Glomerular endothelial cell (primary cell): ENCODE measurements around the gene GPR156. TPM values are rescaled to one million over a fixed set of nuclear protein-coding genes. Genes with fewer than 3 reads are reported as not detected.
A peak's percentile ranks its signal among the peaks of the same experiment; 100 is the strongest.

ENCODE experiments used
- DNase-seq: peaks from one replicate; pipeline ENCODE4 v3.0.0-alpha.2; 2011; ENCODE audit warnings: low read depth, low spot score; ENCODE audit errors: extremely low read depth
- total RNA-seq: library from RNA; depleted of rRNA; stranded (reverse); fragments of >200 nt; gene quantifications from 2 replicates; pipeline ENCODE4 v1.2.3, GENCODE V29; 2015

Gene GPR156
- total RNA-seq, 1 donor from 2014 or later, result 0.76 TPM

DNA sequence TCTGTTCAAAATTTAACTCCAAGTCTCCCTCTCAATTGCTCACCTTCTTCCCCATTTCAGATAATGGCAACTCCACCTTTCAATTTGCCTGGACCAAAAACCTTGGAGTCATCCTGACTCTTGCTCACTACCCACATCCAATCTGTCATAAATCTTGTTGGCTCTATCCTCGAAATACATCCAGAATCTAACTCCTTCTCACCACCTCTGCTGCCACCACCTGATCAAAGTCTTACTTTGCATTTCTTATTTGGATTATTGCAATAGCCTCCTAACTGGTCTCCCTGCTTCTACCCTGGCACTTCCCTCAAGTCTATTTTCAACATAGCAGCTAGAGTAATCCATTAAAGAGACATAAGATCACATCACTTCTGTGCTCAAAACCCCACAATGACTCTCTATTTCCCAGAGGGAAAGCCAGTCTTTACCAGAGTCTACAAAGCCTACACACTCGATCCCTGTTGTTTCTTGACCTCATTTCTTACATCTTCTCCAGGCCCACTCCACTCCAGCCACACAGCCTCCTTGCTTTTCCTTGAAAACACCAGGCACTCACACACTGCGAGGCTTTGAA, 86.6 kb downstream of the GPR156 start:
- DNase-seq, result no peak

DNA sequence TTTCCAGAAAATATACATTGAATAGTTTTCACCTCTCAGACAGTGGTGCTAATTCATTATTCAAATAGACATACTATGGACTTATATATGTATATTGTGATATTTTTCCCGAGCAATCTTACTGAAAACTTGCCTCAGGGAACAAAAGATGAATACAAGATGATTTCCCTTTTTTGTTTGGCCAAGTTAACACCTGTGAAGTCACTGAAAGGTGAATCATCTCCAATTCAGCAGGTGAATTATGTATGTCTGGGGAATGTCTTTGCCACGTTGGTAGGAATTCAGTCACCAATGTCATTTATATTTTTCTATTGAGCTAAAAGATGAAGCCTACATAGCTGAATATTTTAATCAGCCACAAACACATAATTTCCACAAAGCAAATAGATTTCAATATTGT, 88.2 kb downstream of the GPR156 start:
- DNase-seq, result no peak

DNA sequence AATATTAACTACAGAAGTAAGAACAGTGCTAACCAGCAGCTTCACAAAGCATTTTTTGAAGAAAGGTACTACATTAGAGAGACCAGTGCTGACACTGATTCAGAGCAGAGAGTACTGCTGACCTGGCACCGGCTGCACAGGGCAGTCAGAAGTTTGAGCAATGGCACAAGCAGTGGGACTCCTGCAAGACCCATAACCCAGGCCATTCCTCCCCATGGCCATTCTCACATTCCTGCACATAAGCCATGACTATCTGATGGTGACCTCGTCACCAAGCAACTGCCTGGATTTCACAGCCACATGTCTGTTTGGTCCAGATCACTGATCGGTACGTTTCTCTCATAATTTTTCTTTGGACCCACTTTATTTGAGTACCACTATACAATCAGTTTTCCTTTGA, 88.7 kb downstream of the GPR156 start:
- DNase-seq, result no peak

GRCh38 chr3:120193554-120193953, 91.5 kb downstream of the GPR156 start:
- DNase-seq, result no peak

GRCh38 chr3:120192579-120192978, 92.4 kb downstream of the GPR156 start:
- DNase-seq, result no peak

GRCh38 chr3:120192159-120192558, 92.9 kb downstream of the GPR156 start:
- DNase-seq, result no peak

DNA sequence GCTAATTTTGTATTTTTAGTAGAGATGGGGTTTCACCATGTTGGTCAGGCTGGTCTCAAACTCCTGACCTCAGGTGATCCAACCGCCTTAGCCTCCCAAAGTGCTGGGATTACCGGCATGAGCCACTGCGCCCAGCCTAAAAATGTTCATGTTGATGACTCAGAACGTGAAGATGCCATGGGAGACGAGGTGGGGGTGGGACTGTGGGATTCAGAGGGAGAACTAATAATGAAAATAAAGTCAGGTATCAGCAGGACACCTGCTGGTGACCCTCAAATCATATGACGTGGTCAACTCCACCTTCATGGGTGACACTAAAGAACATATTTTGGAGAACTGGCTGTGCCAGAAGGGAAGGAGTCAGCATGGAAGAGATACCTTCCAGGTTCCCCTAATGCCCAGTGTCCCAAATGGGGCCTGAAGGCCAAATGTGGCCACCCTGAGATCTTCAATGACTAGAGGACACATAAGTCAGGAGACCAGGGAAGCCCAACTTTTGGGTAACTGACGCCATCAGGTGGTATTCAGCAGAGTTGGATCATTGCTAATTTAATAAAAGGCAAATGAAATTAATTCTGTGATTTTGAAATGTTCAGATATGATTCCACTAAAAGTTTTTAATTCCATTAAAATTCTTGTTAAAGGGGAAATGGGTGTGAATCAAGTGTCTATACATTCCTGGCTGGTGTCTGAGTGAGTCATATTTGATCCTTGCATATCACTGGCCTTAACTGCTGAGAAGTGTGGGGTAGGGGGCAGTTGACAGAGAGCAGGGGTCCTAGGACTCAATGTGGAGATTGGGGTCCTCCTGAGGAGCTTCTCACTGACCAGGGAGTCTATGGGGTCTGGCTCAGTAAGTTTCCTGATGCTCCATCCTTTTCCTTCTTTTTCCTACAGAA, 102.2 kb downstream of the GPR156 start:
- DNase-seq, result no peak

DNA sequence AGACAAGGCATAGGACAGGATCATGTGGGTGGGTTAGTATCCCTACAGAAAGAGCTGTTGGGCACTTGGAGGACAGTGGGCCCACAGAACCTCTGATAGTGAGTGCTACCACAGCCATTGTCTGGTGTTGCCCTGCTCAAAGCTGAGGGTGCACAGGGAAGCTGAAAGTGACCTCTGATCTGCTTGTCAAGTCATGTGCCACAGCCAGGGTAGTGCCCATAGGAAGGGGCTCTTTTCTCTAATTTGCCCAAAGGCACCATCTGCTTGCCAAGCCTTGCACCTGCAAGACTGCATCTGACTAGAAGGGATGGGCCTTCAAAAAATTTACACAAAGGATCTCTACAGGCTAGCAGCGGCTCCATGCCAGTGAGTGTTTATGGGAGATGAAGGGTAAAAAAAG, 103.4 kb downstream of the GPR156 start:
- DNase-seq, result no peak

- no peak for DNase-seq
These were observed 104.2 kb downstream of the GPR156 start for GRCh38 chr3:120180731-120181412.

DNA sequence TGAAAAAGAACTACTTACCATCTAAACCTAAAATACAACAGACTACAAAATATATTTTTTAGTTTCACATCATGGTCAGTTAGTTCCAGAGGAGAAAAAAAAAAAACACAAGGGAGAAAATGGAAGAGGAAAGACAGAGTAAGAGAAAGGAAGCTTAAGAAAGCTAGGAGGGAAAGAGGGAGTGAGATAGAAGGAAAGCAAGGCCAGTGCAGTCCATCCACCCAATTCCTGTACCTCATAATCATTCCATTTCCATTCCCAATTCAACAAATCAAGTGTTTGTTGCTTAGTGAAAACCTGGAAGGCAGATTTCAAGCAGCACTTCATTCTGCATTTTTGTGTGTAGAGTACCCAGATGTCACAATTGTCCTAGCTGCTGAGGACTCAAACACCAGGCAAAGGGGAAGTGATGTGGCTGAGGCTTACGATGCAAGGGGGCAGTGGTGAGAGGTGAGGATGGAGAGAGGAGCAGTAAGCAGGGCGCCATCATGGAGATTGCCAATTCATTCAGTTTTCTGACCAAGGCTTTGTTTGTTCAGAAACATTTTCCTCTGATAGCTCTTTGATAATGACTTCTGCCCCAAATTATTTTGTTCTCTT, 107.2 kb downstream of the GPR156 start:
- DNase-seq, result no peak

GRCh38 chr3:120177151-120177550, 107.9 kb downstream of the GPR156 start:
- peak; percentile 45 for DNase-seq

- no peak for DNase-seq
These were observed 110.0 kb downstream of the GPR156 start for GRCh38 chr3:120174811-120175539.

DNA sequence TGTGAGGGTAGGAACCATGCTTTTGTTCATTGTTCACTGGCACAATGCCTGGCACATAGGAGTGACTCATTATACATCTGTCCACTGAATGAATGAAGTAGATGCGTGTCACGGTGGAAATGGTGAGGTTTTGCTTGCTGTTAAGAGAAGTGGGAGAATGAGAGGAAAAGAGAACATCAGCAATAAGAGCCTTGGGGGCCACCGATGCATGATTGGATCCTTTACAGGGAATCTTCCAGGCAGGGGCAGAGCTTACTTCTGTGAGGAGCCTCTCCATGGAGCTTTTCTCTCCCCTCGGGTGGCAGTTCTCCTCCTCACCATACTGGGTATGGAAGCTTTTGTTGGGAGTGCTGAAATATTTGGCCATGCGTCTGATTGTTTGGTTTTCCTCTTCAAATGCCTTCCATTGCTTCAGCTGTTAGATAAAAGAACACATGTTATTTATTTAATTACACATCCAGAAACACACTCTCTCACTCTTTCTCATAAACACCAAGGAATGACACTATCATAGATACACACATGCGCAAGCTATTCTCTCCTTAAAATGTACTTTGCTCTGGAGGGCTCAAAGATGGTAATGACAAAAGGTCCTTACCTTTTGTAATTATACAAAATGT, 111.9 kb downstream of the GPR156 start:
- no peak for DNase-seq

DNA sequence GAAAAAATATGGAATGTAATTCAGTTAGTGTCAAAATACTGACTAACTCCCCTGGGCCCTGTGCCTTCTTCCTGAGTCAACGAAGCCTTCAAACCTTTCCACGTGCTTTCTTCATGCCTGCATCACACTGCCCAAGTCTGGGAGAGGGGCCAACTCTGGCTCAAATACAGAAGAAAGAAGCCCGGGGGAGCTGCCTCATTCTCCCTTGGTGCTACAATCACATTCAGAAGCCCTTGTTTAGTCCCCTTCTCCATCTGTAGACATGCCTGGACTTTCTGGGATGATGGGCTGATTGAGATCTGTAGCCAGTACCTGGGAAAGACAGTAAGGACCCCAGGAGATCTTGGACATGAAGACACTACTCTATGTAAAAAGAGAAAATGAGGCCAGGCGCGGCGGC, 113.0 kb downstream of the GPR156 start:
- DNase-seq, result no peak

DNA sequence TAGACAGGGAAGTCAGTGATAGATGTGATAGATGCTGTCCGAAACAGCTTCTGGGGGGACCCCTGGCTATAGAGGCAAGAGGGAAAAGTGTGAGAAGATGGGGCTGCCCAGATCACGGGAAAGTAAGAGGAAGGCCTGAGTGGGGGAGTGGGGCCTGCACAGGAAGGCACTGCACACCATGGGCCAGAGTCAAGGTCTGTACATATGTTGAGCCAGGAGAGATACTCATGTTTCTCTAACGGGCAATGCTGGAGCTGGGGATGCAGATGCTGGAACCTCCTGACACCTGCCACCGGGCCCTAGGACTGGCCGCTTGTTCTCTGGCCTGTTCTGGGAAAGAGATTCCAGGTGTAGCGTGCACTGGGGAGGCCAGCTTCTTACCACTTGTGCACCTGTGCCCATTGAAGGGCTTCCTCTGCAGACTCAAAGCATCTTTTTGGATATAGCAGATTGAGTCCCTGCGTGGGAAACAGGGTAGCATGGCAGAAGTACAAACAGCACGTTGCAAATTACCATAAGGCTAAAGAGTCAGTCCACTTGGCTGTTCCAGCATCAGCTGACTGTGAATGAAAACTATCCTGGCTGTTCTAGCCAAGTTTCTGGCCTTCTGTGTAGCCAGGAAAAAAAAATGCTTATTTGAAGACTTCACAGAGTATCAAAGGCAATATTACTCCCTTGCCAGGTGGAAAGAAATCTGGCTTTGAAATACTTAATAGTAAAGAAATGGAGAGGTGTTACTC, 113.7 kb downstream of the GPR156 start:
- no peak for DNase-seq

DNA sequence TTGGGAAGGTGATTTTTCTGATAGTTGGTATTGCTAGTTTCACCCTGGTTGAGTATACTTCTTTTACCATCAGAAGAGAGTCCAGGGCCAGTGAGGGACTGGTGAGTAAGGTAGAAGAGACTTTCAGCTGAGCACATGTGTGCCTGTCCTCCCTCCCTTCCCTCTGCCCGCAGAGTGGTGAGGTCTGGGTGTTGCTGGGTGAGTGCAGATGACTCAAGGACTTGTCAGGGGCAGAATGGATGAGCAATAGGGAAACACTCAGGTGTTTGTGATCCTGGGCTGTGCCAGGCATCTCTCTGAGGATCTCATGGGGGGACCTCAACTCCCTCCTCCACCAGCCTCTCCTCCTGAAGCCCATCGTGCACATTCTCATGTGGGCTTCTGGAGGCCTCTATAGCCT, 114.8 kb downstream of the GPR156 start:
- DNase-seq, result no peak

- DNase-seq, result no peak
These were observed 115.6 kb downstream of the GPR156 start for GRCh38 chr3:120169407-120169806.

- no peak for DNase-seq
These were observed 116.4 kb downstream of the GPR156 start for GRCh38 chr3:120168611-120169010.

GRCh38 chr3:120168038-120168437, 117.0 kb downstream of the GPR156 start:
- no peak for DNase-seq

DNA sequence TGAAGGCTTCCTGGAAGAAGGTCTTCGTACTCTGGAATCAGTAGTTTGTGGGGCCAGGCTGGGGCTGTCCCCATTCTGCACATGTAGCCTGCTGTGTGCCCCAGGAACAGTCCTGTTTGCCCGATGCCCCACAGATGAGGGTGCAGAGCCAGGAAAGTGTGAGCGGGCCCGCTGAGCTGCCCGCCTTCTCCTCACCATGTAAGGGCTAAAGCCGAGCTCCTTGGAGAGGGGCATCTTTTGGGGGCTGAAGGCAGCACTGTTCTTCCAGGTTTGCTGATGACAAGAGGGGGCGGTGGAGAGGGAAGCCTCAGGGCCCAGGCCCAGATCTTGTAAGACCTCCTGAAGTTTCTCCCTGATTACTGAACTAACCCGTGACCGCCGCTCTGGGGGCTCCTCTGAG, 117.5 kb downstream of the GPR156 start:
- no peak for DNase-seq
